CD14-positive monocyte (primary cell): ENCODE measurements around the gene KRT7. TPM values are rescaled to one million over a fixed set of nuclear protein-coding genes. Genes with fewer than 3 reads are reported as not detected.

Experiments
- DNase-seq, 3 donors: peaks; one replicate each; pipeline ENCODE4 v3.0.0-alpha.2; 2011 to 2022
- H2AFZ ChIP-seq: 2 replicates; pipeline ENCODE4 v1.6.0; 2012; ENCODE audit warnings: mild to moderate bottlenecking, low read depth, low read length, inconsistent platforms; ENCODE audit not compliant: insufficient read depth, poor library complexity, severe bottlenecking
- H3K27ac ChIP-seq, 2 donors: 1 replicate in 1 of 2; 2 replicates in 1 of 2; pipeline ENCODE4 v1.5.1; 2012 to 2013; ENCODE audit warnings: low read length in 2 of 2, control low read depth in 1 of 2, inconsistent platforms in 1 of 2, low read depth in 1 of 2, mild to moderate bottlenecking in 1 of 2
- H3K27me3 ChIP-seq, 2 donors: one replicate each; pipeline versions ENCODE4 v1.6.0 to v1.6.1; 2011 to 2013; ENCODE audit warnings: low read length in 2 of 2; ENCODE audit not compliant: control insufficient read depth in 2 of 2, insufficient read depth in 2 of 2
- H3K36me3 ChIP-seq, 2 donors: replicated peaks in 1 of 2; 1 replicate in 1 of 2; 2 replicates in 1 of 2; pipeline versions ENCODE4 v1.5.1 to v1.6.1; 2012 to 2013; ENCODE audit warnings: low read length in 2 of 2, control low read depth in 1 of 2, inconsistent platforms in 1 of 2, mild to moderate bottlenecking in 1 of 2; ENCODE audit not compliant: insufficient read depth in 2 of 2, control insufficient read depth in 1 of 2
- H3K4me1 ChIP-seq, 2 donors: 1 replicate in 1 of 2; 2 replicates in 1 of 2; pipeline versions ENCODE4 v1.5.1 to v1.6.1; 2012 to 2013; ENCODE audit warnings: low read length in 2 of 2, control low read depth in 1 of 2, inconsistent platforms in 1 of 2, mild to moderate bottlenecking in 1 of 2, moderate library complexity in 1 of 2; ENCODE audit not compliant: insufficient read depth in 2 of 2, control insufficient read depth in 1 of 2
- H3K4me2 ChIP-seq: replicated peaks from 2 replicates; pipeline ENCODE3; 2012; ENCODE audit warnings: low read length, moderate library complexity, mild to moderate bottlenecking; ENCODE audit not compliant: poor library complexity, severe bottlenecking; ENCODE audit errors: extremely low read depth
- H3K4me3 ChIP-seq, 3 experiments: fragments of 200-600 bp in 1 of 3; sonication (generic) in 1 of 3; replicated peaks in 1 of 3; 1 replicate in 2 of 3; 2 replicates in 1 of 3; pipeline ENCODE4 v1.5.1; 2011 to 2013; ENCODE audit warnings: low read length in 3 of 3, mild to moderate bottlenecking in 3 of 3, control low read depth in 2 of 3, low read depth in 2 of 3, inconsistent platforms in 1 of 3, moderate library complexity in 1 of 3
- H3K79me2 ChIP-seq: 2 replicates; pipeline ENCODE4 v1.6.0; 2012; ENCODE audit warnings: mild to moderate bottlenecking, control low read depth, inconsistent platforms, low read length, moderate library complexity; ENCODE audit not compliant: insufficient read depth
- H3K9ac ChIP-seq: 2 replicates; pipeline ENCODE4 v1.6.0; 2017; ENCODE audit warnings: low read length, mild to moderate bottlenecking; ENCODE audit not compliant: insufficient read depth, poor library complexity, severe bottlenecking
- H3K9me3 ChIP-seq, 2 donors: replicated peaks in 1 of 2; 1 replicate in 1 of 2; 2 replicates in 1 of 2; pipeline versions ENCODE4 v1.5.1 to v1.6.1; 2012 to 2013; ENCODE audit warnings: low read length in 2 of 2, control low read depth in 1 of 2; ENCODE audit not compliant: control insufficient read depth in 1 of 2, insufficient read depth in 1 of 2
- H4K20me1 ChIP-seq: 2 replicates; pipeline ENCODE4 v1.6.0; 2012; ENCODE audit warnings: mild to moderate bottlenecking, low read length, control low read depth, moderate library complexity; ENCODE audit not compliant: insufficient read depth
- H3K27ac Mint-ChIP-seq, 7 donors: one replicate each; pipeline ENCODE4 v1.8.0; 2020; ENCODE audit warnings: mild to moderate bottlenecking in 7 of 7, mixed read lengths in 7 of 7, moderate library complexity in 6 of 7, inconsistent platforms in 2 of 7
- H3K27me3 Mint-ChIP-seq, 3 donors: one replicate each; pipeline ENCODE4 v1.8.0; 2021 to 2022; ENCODE audit warnings: low read depth in 3 of 3, mild to moderate bottlenecking in 3 of 3, mixed read lengths in 3 of 3, moderate library complexity in 3 of 3, inconsistent platforms in 1 of 3
- H3K36me3 Mint-ChIP-seq, 2 donors: one replicate each; pipeline ENCODE4 v1.8.0; 2020; ENCODE audit warnings: mixed read lengths in 2 of 2, inconsistent platforms in 1 of 2, mild to moderate bottlenecking in 1 of 2
- H3K4me1 Mint-ChIP-seq: one replicate; pipeline ENCODE4 v1.8.0; 2020; ENCODE audit warnings: mild to moderate bottlenecking, mixed read lengths
- H3K4me3 Mint-ChIP-seq, 2 donors: one replicate each; pipeline ENCODE4 v1.8.0; 2020; ENCODE audit warnings: mild to moderate bottlenecking in 2 of 2, mixed read lengths in 2 of 2, moderate library complexity in 1 of 2
- H3K9me3 Mint-ChIP-seq, 7 donors: one replicate each; pipeline ENCODE4 v1.8.0; 2020 to 2022; ENCODE audit warnings: mixed read lengths in 7 of 7, mild to moderate bottlenecking in 6 of 7, moderate library complexity in 6 of 7, inconsistent platforms in 2 of 7
- WGBS: methylation state at CpG from one replicate; pipeline ENCODE4 v1.1.5; 2013; ENCODE audit warnings: missing lambda C conversion rate; ENCODE audit not compliant: insufficient coverage; 5-methylcytosine and 5-hydroxymethylcytosine counted together
- intact Hi-C, 2 donors: fragments of 100-400 bp; cut with micrococcal nuclease; formaldehyde crosslinking; loops; one replicate each; pipeline versions ENCODE4 v1.15.0 to v1.15.1; 2023
- polyA plus RNA-seq, 3 donors: library from polyadenylated mRNA; depleted of rRNA in 1 of 3; unstranded in 2 of 3; stranded (reverse) in 1 of 3; fragments of 300-500 nt in 2 of 3; fragments of >200 nt in 1 of 3; fragmentation: Illumina TruSeq in 2 of 3; gene quantifications; 1 replicate in 2 of 3; 2 replicates in 1 of 3; pipeline ENCODE4 v1.2.3, GENCODE V29; 2012 to 2021
- TF ChIP-seq, protein P1 (sequence below): fragments of 200-600 bp; IDR thresholded peaks from one replicate; pipeline ENCODE4 v1.8.0; 2022; ENCODE audit warnings: antibody characterized with exemption, mild to moderate bottlenecking

Gene KRT7
- polyA plus RNA-seq, 3 donors, result 1.3 to 2.7 TPM; not detected in 1

DNA sequence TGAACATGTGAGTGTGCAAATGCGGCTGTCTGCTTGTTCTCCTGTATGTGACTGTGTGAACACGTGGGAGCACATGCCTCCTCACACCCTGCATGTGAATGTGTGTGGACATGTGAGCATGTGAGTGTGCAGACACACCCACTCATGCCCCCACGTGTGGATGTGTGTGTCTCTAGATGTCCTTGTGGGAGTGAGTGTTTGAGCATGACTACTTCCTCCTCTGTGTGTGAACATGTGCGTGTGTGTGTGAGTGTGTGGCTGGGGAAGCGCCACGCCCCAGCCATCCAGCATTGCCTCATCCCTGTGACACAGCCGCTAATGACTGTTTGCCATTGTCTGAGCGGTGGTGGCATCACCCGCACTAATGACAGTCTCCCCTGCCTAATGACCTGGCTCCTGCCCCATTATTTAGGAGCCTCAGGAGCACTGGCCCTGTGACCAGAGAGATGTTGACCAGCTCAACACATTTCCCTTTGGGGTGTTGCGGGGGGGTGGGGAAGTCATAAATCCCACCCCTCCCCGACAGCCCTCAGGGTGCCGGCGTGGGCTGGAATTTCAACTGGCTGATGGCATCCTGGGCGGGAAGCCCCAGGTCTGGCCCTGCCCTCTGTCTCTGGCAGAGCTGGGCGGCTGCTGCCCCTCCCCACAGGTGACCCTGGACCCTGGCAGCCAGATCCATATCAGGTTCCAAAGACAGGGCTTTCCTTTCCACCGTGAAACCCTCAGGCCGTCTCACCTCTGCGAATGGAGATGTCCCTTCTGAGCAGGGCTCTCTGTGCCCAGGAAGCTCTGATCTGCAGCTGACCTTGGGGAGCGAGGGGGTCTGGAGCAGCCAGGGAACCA, 29.7 kb upstream of the KRT7 start:
- no peaks in the 10 kb centered on the region for H3K27me3 ChIP-seq
- Mint-ChIP-seq H3K27me3 (peaks cover 0 to 2% (median 0%) of the 10 kb centered on the region in 3 donors), H3K27ac (peak overlapping the region; percentile 97 to 100 (median 99))

More for the DNA sequence above, 29.7 kb upstream of the KRT7 start:
- H4K20me1 ChIP-seq, result no peaks in the 10 kb centered on the region
- TF ChIP-seq, protein P1, sequence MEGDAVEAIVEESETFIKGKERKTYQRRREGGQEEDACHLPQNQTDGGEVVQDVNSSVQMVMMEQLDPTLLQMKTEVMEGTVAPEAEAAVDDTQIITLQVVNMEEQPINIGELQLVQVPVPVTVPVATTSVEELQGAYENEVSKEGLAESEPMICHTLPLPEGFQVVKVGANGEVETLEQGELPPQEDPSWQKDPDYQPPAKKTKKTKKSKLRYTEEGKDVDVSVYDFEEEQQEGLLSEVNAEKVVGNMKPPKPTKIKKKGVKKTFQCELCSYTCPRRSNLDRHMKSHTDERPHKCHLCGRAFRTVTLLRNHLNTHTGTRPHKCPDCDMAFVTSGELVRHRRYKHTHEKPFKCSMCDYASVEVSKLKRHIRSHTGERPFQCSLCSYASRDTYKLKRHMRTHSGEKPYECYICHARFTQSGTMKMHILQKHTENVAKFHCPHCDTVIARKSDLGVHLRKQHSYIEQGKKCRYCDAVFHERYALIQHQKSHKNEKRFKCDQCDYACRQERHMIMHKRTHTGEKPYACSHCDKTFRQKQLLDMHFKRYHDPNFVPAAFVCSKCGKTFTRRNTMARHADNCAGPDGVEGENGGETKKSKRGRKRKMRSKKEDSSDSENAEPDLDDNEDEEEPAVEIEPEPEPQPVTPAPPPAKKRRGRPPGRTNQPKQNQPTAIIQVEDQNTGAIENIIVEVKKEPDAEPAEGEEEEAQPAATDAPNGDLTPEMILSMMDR, result no peak
- H2AFZ ChIP-seq, result peak overlapping the region; percentile 60
- DNase-seq, result peak; percentile 98 to 99 (median 99)
- peak overlapping the region; percentile 95 to 100 for H3K27ac ChIP-seq
- 50% methylated on average over 3 of the region's 19 CpGs for WGBS
- H3K9me3 Mint-ChIP-seq, result peaks cover 0 to 2% (median 0%) of the 10 kb centered on the region in 7 donors
- H3K79me2 ChIP-seq, result no peaks in the 10 kb centered on the region
- peak overlapping the region in 1 of 2 donors; percentile 60 for H3K4me3 Mint-ChIP-seq
- peaks cover 3 to 5% of the 10 kb centered on the region in 2 donors for H3K36me3 Mint-ChIP-seq
- H3K9ac ChIP-seq, result peak overlapping the region; percentile 78
- intact Hi-C loops, result no loop called here
- peaks cover 88% of the 10 kb centered on the region for H3K4me1 Mint-ChIP-seq
- H3K4me2 ChIP-seq, result peak overlapping the region; percentile 18
- H3K9me3 ChIP-seq, result no peaks in the 10 kb centered on the region
- peaks cover 75 to 90% of the 10 kb centered on the region in 2 donors for H3K4me1 ChIP-seq
- peak overlapping the region in 1 of 3 experiments; percentile 20 for H3K4me3 ChIP-seq
- H3K36me3 ChIP-seq, result no peaks in the 10 kb centered on the region
